HK-2 (cell line): Measurements from ENCODE around the gene SSPN.
A peak's percentile ranks its signal among the peaks of the same experiment; 100 is the strongest.

Source experiments
- DNase-seq: peaks from one replicate; pipeline ENCODE4 v3.0.0-alpha.2; 2018; ENCODE audit not compliant: unreplicated experiment

Gene SSPN

GRCh38 chr12:26187014-26187798 lies 8.2 kb upstream of the SSPN start:
- no peak for DNase-seq

GRCh38 chr12:26188127-26188526 lies 7.2 kb upstream of the SSPN start:
- DNase-seq = no peak

GRCh38 chr12:26188641-26189040 lies 6.7 kb upstream of the SSPN start:
- no peak for DNase-seq

- DNase-seq = no peak
These were observed 3.2 kb upstream of the SSPN start for GRCh38 chr12:26192142-26192541.

DNA sequence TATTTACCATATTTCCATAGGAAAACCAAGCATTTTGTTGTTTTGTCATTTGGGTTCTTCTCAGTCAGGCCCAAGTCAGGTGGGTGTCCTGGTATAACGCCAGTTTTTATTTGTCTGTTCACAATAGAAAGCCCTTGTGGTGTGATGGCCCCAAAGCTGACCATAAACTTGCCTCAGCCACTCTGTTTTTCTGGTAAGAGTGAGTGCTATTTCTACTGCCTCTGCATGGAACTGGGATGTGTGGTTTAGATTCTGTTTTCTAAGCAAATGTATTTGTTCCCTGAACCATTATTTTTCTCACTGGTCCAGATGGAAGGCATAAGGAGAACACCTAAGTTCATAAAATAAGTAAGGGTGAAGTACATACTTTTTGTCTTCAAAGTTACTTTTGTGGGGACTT lies 1.8 kb upstream of the SSPN start:
- DNase-seq = no peak

DNA sequence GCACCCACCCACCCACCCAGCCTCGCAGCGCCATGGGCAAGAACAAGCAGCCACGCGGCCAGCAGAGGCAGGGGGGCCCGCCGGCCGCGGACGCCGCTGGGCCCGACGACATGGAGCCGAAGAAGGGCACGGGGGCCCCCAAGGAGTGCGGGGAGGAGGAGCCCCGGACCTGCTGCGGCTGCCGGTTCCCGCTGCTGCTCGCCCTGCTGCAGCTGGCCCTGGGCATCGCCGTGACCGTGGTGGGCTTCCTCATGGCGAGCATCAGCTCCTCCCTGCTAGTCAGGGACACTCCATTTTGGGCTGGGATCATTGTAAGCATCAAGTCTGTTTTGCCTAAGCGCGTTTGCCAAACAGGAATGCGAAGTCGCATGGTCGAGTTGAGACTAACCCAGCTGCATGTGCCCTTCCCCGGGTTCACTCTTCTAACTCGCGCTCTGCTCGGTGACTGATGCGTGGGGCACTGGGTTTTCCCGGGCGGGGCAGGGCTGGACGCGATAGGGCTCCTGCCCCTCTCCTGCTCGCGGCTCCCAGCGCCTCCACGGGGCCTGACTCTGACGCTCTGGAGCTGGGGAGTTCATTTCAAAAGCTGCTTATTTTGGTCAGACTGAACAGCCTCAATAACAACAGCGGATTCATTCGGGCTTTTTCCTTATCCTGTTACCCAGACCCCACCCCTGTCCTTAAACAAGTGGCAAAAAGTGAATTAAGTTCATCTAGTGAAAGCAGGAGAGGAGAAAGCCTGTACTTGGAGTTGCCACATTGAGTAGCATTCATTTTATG lies 458 bp downstream of the SSPN start:
- peak; percentile 35 for DNase-seq

DNA sequence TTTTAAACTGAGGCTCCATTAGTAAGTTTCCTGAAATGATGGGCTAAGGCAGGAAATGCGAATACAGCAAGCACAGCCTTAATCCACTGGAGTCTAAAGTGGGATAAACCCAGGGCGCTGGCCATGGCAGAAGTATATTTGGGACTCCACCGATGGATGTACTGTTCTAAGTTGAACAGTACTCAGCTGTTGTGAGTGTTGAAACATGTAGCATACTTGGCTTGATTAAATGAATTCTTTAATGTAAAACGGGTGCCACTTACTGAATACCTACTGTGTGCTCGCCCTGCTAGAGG lies 996 bp downstream of the SSPN start:
- DNase-seq = no peak

DNA sequence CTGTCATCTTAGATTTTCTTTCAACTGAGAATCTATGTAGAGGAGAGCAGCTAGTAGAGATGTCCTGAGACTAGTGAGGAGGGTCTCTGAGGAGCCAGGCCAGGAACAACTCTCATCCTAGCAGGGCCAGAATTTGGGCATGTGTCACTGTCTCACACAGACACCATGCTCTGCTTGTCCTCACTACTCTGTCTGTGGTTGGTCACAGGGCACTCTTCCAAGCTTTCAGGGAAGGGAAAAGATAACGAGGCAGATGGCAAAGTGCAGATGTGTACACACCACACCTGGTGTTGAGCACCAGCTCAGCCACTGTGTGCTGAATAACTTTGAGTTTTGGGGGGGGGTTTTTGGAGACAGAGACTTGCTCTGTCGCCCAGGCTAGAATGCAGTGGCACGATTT lies 2.5 kb downstream of the SSPN start:
- no peak for DNase-seq

- DNase-seq = peak; percentile 14
These were observed 3.4 kb downstream of the SSPN start for GRCh38 chr12:26198742-26199141.

- no peak for DNase-seq
These were observed 7.9 kb downstream of the SSPN start for GRCh38 chr12:26203167-26203780.

GRCh38 chr12:26204612-26205289 lies 9.4 kb downstream of the SSPN start:
- DNase-seq = no peak

DNA sequence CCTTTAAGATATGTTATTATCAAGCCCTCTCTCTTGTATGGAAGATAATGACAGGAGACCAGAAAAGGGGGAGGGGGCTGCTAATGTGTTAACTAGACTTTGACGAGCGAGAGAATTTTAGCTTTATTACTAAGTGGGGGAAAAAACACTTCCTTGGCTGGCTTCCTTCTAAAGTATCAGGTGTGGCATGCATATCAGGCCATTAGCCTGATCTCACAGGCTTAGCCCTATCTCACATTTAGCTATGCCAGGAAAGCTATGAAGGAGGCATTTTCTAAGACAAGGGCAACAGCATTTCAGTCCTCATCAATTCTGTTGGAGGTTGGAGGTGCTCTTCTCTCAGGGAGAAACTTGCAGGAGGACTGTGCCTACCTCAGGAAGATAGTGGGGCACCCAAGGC lies 9.9 kb downstream of the SSPN start:
- no peak for DNase-seq

GRCh38 chr12:26205941-26206340 lies 10.6 kb downstream of the SSPN start:
- no peak for DNase-seq

DNA sequence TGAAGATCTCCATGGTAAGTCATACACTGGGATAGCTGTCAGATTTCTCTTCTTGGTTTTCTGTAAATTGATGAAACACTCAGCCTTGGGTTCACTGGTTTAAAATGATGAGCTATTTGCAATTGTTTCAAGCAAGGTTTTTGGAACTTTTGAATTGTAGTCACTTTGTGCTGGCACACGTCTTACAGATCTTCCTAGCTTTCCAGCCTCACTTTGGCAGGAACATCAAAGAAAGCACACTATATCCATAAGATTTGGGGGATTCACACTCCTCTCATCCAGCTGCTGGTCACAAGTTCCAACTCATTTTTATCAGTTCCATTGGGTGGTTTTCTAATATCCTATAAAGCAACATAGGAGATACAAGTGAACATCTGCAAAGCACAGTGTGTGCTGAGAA lies 16.0 kb downstream of the SSPN start:
- DNase-seq = no peak

GRCh38 chr12:26212396-26212795 lies 17.0 kb downstream of the SSPN start:
- DNase-seq = no peak

DNA sequence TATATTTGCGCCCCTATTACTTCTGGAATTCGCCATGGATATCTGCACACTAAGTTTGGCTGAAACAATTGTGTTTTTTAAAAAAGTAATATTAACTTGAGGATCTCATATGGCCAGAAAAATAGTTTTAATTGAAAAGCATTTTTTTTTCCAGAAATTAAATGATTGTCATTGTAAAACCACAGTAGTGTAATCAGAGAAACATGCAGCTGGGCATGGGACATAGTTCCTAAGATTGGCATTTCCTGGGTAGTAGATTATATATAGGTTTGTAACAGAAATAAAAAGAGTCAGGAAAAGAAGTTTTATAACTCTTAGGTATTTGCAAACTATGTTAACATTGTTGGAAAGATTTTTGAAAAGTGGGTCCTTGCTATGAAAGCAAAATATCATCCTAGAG lies 17.6 kb downstream of the SSPN start:
- no peak for DNase-seq

GRCh38 chr12:26214121-26214520 lies 18.7 kb downstream of the SSPN start:
- no peak for DNase-seq

GRCh38 chr12:26219736-26220135 lies 24.4 kb downstream of the SSPN start:
- DNase-seq = no peak

DNA sequence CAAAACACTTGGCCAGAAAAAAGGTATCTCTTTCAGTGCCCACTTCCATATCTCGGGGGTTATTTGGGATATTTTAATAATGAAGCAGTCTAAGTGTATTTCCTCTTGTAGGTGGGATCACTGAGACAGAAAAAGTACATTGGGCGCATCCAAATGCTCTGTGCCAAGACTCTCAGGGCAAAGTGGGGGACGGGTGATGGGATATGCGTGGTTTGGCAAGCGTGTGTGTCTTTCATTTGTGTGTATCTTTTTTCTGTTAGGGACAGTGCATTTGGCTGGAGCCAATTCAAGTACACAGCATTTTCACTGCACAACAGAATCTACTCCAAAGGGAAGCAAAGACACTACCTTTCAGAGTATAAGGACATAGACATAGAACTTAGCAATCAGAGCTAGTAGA lies 29.3 kb downstream of the SSPN start:
- no peak for DNase-seq

DNA sequence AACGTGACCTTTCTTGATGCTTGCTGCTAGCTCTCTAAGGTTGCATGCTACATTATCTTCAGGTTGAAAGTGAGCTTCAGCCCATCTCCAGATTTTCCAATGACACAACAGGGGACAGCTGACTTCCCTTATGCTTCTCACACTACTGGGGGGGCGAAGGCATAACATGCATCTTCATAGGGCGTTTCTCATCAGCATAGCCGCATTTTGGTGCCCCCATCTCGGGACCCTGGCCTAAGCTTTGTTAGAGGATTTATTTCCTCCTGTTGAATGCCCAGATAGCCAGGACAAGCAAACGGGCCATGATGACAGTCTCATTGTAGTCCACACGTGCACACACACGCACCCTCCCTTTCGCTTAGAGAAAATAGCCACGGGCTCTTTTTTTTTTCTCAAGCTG lies 30.7 kb downstream of the SSPN start:
- DNase-seq = no peak

- DNase-seq = peak; percentile 45
These were observed 31.4 kb downstream of the SSPN start for GRCh38 chr12:26226629-26227360.

DNA sequence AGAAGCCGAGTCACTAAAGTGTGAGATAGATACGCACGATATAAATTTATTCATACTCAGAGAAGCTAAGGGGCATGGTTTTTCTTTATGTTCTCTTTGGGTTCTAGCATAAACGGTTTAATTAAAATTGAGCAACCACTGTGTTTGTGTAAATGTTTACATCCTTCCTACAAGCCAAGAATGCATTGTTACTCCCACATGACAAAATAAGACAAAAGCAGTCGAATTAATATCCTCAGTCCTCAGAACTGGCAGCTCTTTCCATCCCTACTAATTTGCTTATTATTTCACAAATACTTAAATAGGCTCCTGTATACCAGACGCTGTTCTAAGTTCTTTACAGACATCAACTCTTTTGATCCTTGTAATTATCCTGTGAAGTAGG lies 32.0 kb downstream of the SSPN start:
- DNase-seq = no peak
